Activated gamma-delta T cell treated with Interleukin-2 at 50 U/mL for 16 hours (primary cell): ENCODE measurements around the gene COLEC11.
"Not testable (repeated sequence)": the region's sequence is repeated elsewhere in the genome, so short reads cannot be mapped to it uniquely, and the experiment has no call there.

Experiments
- DNase-seq: peaks from one replicate; pipeline ENCODE4 v3.0.0-alpha.2; 2020

The COLEC11 gene

GRCh38 chr2:3626118-3626811 is 31.4 kb downstream of the COLEC11 start:
- no peak for DNase-seq

GRCh38 chr2:3626812-3627499 is 32.0 kb downstream of the COLEC11 start:
- DNase-seq: no peak

- no peak for DNase-seq
These were observed 32.7 kb downstream of the COLEC11 start for GRCh38 chr2:3627500-3628100.

- DNase-seq: no peak
These were observed 33.3 kb downstream of the COLEC11 start for GRCh38 chr2:3628241-3628679.

GRCh38 chr2:3628800-3629199 is 33.9 kb downstream of the COLEC11 start:
- no peak for DNase-seq

- DNase-seq: no peak
These were observed 35.7 kb downstream of the COLEC11 start for GRCh38 chr2:3630631-3631030.

GRCh38 chr2:3631161-3631850 is 36.4 kb downstream of the COLEC11 start:
- no peak for DNase-seq

- no peak for DNase-seq
These were observed 37.1 kb downstream of the COLEC11 start for GRCh38 chr2:3631851-3632659.

GRCh38 chr2:3633089-3633981 is 38.4 kb downstream of the COLEC11 start:
- no peak for DNase-seq

- no peak for DNase-seq
These were observed 39.2 kb downstream of the COLEC11 start for GRCh38 chr2:3633982-3634595.

GRCh38 chr2:3634596-3635121 is 39.7 kb downstream of the COLEC11 start:
- DNase-seq: no peak

GRCh38 chr2:3635171-3635974 is 40.5 kb downstream of the COLEC11 start:
- DNase-seq: no peak

- not testable (repeated sequence) for DNase-seq
These were observed 41.0 kb downstream of the COLEC11 start for GRCh38 chr2:3635975-3636327.

GRCh38 chr2:3636586-3637310 is 41.8 kb downstream of the COLEC11 start:
- DNase-seq: no peak

- no peak for DNase-seq
These were observed 42.4 kb downstream of the COLEC11 start for GRCh38 chr2:3637311-3637675.

- no peak for DNase-seq
These were observed 43.0 kb downstream of the COLEC11 start for GRCh38 chr2:3637692-3638455.

- DNase-seq: no peak
These were observed 43.5 kb downstream of the COLEC11 start for GRCh38 chr2:3638456-3638810.

GRCh38 chr2:3639015-3639630 is 44.2 kb downstream of the COLEC11 start:
- no peak for DNase-seq
